PFSK-1 (cell line): ENCODE results near the gene UST.

Experiments
- FOXP2 ChIP-seq: optimal IDR thresholded peaks from 2 replicates; pipeline ENCODE3; 2011; ENCODE audit warnings: borderline replicate concordance, control low read depth, inconsistent platforms; ENCODE audit not compliant: insufficient read depth; ENCODE audit errors: extremely low read length, extremely low read depth
- POLR2AphosphoS5 ChIP-seq: IDR thresholded peaks from 2 replicates; pipeline ENCODE4 v1.6.1; 2012; ENCODE audit warnings: low read depth, mild to moderate bottlenecking, control low read depth, low read length, moderate library complexity
- REST ChIP-seq, 2 experiments: IDR thresholded peaks; 2 replicates each; pipeline versions ENCODE4 v1.6.1 to v1.8.0; 2011 to 2012; ENCODE audit warnings: low read depth in 2 of 2, low read length in 2 of 2, control low read depth in 1 of 2, inconsistent platforms in 1 of 2, mild to moderate bottlenecking in 1 of 2, moderate library complexity in 1 of 2; ENCODE audit not compliant: insufficient read depth in 1 of 2
- SIN3A ChIP-seq: IDR thresholded peaks from 2 replicates; pipeline ENCODE4 v1.6.1; 2012; ENCODE audit warnings: mild to moderate bottlenecking, low read length, moderate library complexity, borderline replicate concordance; ENCODE audit not compliant: insufficient read depth
- TAF1 ChIP-seq: IDR thresholded peaks from 2 replicates; pipeline ENCODE4 v1.6.1; 2012; ENCODE audit warnings: low read length, control low read depth, borderline replicate concordance; ENCODE audit not compliant: insufficient read depth

- TF ChIP-seq REST (IDR thresholded peaks at IDR 0.05; ENCODE audit: insufficient read depth in 1 of 2, low read depth in 2 of 2, low read length in 2 of 2) (no peak), POLR2AphosphoS5 (no peak), SIN3A (no peak), FOXP2 (no peak), TAF1 (no peak)
Observed at GRCh38 chr6:148878683-148879082, 131.9 kb downstream of the UST start.
